Measurements from ENCODE around the gene NCAN. TPM values are rescaled to one million over a fixed set of nuclear protein-coding genes. Genes with fewer than 3 reads are reported as not detected.

NCAN gene
- total and polyA plus RNA-seq, 2 of the 8 experiments (the other 6 are each of a cell fraction or from before 2014, with no cell fraction given): 2.7 TPM

- TF ChIP-seq SIN3A (conservative IDR thresholded peaks at IDR 0.05 in 1 of 2, IDR thresholded peaks at IDR 0.05 in 1 of 2; ENCODE audit: low read depth in 1 of 2, low read length in 2 of 2) (peak; percentile 46 to 94; a peak in 3 of 4 replicates), POLR2AphosphoS5 (IDR thresholded peaks at IDR 0.05; ENCODE audit: low read depth, low read length) (0 out of 2 replicates have a peak, but pooled peaks have one; percentile 27), EP300 (IDR thresholded peaks at IDR 0.05; ENCODE audit: borderline replicate concordance in 1 of 2, low read depth in 2 of 2, low read length in 2 of 2) (peak in 1 of 2 experiments; percentile 33; a peak in 1 of 3 replicates), SP1 (IDR thresholded peaks at IDR 0.05; ENCODE audit: low read depth, low read length) (peak; percentile 75), GTF2F1 (IDR thresholded peaks at IDR 0.05; ENCODE audit: borderline replicate concordance, low read depth, low read length) (no peak), TBP (IDR thresholded peaks at IDR 0.05; ENCODE audit: low read depth, low read length) (peak; percentile 85), CREB1 (IDR thresholded peaks at IDR 0.05) (peak; percentile 53), RAD21 (IDR thresholded peaks at IDR 0.05 in 1 of 2, conservative IDR thresholded peaks at IDR 0.05 in 1 of 2; ENCODE audit: low read depth in 2 of 2, low read length in 2 of 2) (no peak; a peak in 1 of 4 replicates), MAFK (IDR thresholded peaks at IDR 0.05; ENCODE audit: low read depth, low read length) (no peak), JUND (IDR thresholded peaks at IDR 0.05; ENCODE audit: low read length) (no peak; the same call in 1 of the 2 replicates), TAF7 (optimal IDR thresholded peaks at IDR 0.05; ENCODE audit: borderline replicate concordance, low read depth, low read length) (peak; percentile 85), ZNF274 (IDR thresholded peaks at IDR 0.05; ENCODE audit: borderline replicate concordance, extremely low read depth, low read length) (no peak), USF2 (IDR thresholded peaks at IDR 0.05; ENCODE audit: low read length) (no peak), CTCF (IDR thresholded peaks at IDR 0.05; ENCODE audit: control extremely low read depth in 1 of 3, insufficient read depth in 1 of 3, low read depth in 1 of 3, low read length in 3 of 3) (peak in 1 of 3 experiments; percentile 4; a peak in 1 of 4 replicates), SP4 (IDR thresholded peaks at IDR 0.05; ENCODE audit: low read length) (peak; percentile 66; the same call in 1 of the 2 replicates), CHD1 (IDR thresholded peaks at IDR 0.05; ENCODE audit: low read depth, low read length) (no peak)
Measured at GRCh38 chr19:19192078-19192882, 19.5 kb upstream of the NCAN start, which contains the start of the genes BORCS8 and RFXANK (continued).
